ENCODE measurements around the gene BAX.

BAX gene

GRCh38 chr19:48977061-48977460 lies 22.4 kb downstream of the BAX start:
- Histone ChIP-seq H3K4me1 (ENCODE audit: control extremely low read depth in 1 of 4, control insufficient read depth in 4 of 4, insufficient read depth in 4 of 4, low read length in 3 of 4) (no peaks in the 10 kb centered on the region), H3K27me3 (replicated peaks in 2 of 5; ENCODE audit: control insufficient read depth in 4 of 5, insufficient read depth in 5 of 5, low read length in 4 of 5) (no peaks in the 10 kb centered on the region), H3K27ac (ENCODE audit: insufficient read depth in 1 of 2, low read depth in 1 of 2, low read length in 2 of 2, poor library complexity in 1 of 2, severe bottlenecking in 2 of 2) (no peak overlapping the region), H3K9me3 (ENCODE audit: control extremely low read depth in 1 of 5, control insufficient read depth in 4 of 5, insufficient read depth in 2 of 5, low read depth in 1 of 5, low read length in 4 of 5) (no peaks in the 10 kb centered on the region), H3K4me3 (ENCODE audit: control insufficient read depth in 1 of 7, extremely low read depth in 1 of 7, insufficient read depth in 4 of 7, low read depth in 2 of 7, low read length in 6 of 7) (no peak overlapping the region), H3K36me3 (ENCODE audit: control insufficient read depth in 4 of 4, insufficient read depth in 4 of 4, low read length in 3 of 4) (peaks cover 0 to 40% (median 28%) of the 10 kb centered on the region in 4 experiments)
- ChIA-PET POLR2A (no interaction called here), CTCF (interaction anchor here (0.5 to 3.4 kb wide), 7 partner anchors 9 to 248 kb away, joined by 3 to 19 read pairs (median 3); partner anchors contain the start of genes GYS1 and RUVBL2)
- WGBS (ENCODE audit: insufficient coverage) = 83% methylated on average over 1 of the region's 2 CpGs
- DNase-seq = no peak

- CTCF ChIA-PET = interaction anchor here (1.1 to 3.9 kb wide), 3 partner anchors 10 to 37 kb away, joined by 3 to 21 read pairs (median 4); partner anchors contain the start of genes GYS1 and RUVBL2
- Histone ChIP-seq H3K36me3 (ENCODE audit: control insufficient read depth in 4 of 4, insufficient read depth in 4 of 4, low read length in 3 of 4) (peaks cover 5 to 59% (median 38%) of the 10 kb centered on the region in 4 experiments), H3K4me3 (ENCODE audit: control insufficient read depth in 1 of 7, extremely low read depth in 1 of 7, insufficient read depth in 4 of 7, low read depth in 2 of 7, low read length in 6 of 7) (no peak overlapping the region), H3K9me3 (ENCODE audit: control extremely low read depth in 1 of 5, control insufficient read depth in 4 of 5, insufficient read depth in 2 of 5, low read depth in 1 of 5, low read length in 4 of 5) (no peaks in the 10 kb centered on the region), H3K27ac (ENCODE audit: insufficient read depth in 1 of 2, low read depth in 1 of 2, low read length in 2 of 2, poor library complexity in 1 of 2, severe bottlenecking in 2 of 2) (no peak overlapping the region), H3K27me3 (replicated peaks in 2 of 5; ENCODE audit: control insufficient read depth in 4 of 5, insufficient read depth in 5 of 5, low read length in 4 of 5) (no peaks in the 10 kb centered on the region), H3K4me1 (ENCODE audit: control extremely low read depth in 1 of 4, control insufficient read depth in 4 of 4, insufficient read depth in 4 of 4, low read length in 3 of 4) (peaks cover 0 to 3% (median 0%) of the 10 kb centered on the region in 4 experiments)
- WGBS (ENCODE audit: insufficient coverage) = 97% methylated on average over 5 of the region's 9 CpGs
- peak in 1 of 3 donors; percentile 34 for DNase-seq
- POLR2A ChIA-PET = no interaction called here
These were observed 27.6 kb downstream of the BAX start for GRCh38 chr19:48982280-48982679.

- 97% methylated on average over 11 of the region's 13 CpGs for WGBS (ENCODE audit: insufficient coverage)
- H3K4me3 ChIP-seq (ENCODE audit: control insufficient read depth in 1 of 7, extremely low read depth in 1 of 7, insufficient read depth in 4 of 7, low read depth in 2 of 7, low read length in 6 of 7) = no peak overlapping the region
These were observed 31.0 kb downstream of the BAX start for GRCh38 chr19:48985711-48986110.

GRCh38 chr19:48986211-48986610 lies 31.5 kb downstream of the BAX start:
- H3K4me1 ChIP-seq (ENCODE audit: control extremely low read depth in 1 of 4, control insufficient read depth in 4 of 4, insufficient read depth in 4 of 4, low read length in 3 of 4) = peaks cover 0 to 3% (median 0%) of the 10 kb centered on the region in 4 experiments
- POLR2A ChIA-PET = interaction anchor here (0.6 kb wide), 2 partner anchors 285 to 319 kb away, joined by 3 to 4 read pairs; no protein-coding TSS in a partner anchor
- H3K27me3 ChIP-seq (replicated peaks in 2 of 5; ENCODE audit: control insufficient read depth in 4 of 5, insufficient read depth in 5 of 5, low read length in 4 of 5) = no peaks in the 10 kb centered on the region
- peak in 1 of 3 donors; percentile 36 for DNase-seq
- H3K36me3 ChIP-seq (ENCODE audit: control insufficient read depth in 4 of 4, insufficient read depth in 4 of 4, low read length in 3 of 4) = peaks cover 8 to 66% (median 43%) of the 10 kb centered on the region in 4 experiments
- H3K4me3 ChIP-seq (ENCODE audit: control insufficient read depth in 1 of 7, extremely low read depth in 1 of 7, insufficient read depth in 4 of 7, low read depth in 2 of 7, low read length in 6 of 7) = no peak overlapping the region
- CTCF ChIA-PET = interaction anchor here (1.0 to 1.6 kb wide), 5 partner anchors 9 to 199 kb away, joined by 3 to 5 read pairs (median 3); no protein-coding TSS in a partner anchor
- H3K27ac ChIP-seq (ENCODE audit: insufficient read depth in 1 of 2, low read depth in 1 of 2, low read length in 2 of 2, poor library complexity in 1 of 2, severe bottlenecking in 2 of 2) = no peak overlapping the region
- 100% methylated on average over 1 of the region's 3 CpGs for WGBS (ENCODE audit: insufficient coverage)
- no peaks in the 10 kb centered on the region for H3K9me3 ChIP-seq (ENCODE audit: control extremely low read depth in 1 of 5, control insufficient read depth in 4 of 5, insufficient read depth in 2 of 5, low read depth in 1 of 5, low read length in 4 of 5)

More at GRCh38 chr19:48985711-48986110, 31.0 kb downstream of the BAX start:
- Histone ChIP-seq H3K27ac (ENCODE audit: insufficient read depth in 1 of 2, low read depth in 1 of 2, low read length in 2 of 2, poor library complexity in 1 of 2, severe bottlenecking in 2 of 2) (no peak overlapping the region), H3K9me3 (ENCODE audit: control extremely low read depth in 1 of 5, control insufficient read depth in 4 of 5, insufficient read depth in 2 of 5, low read depth in 1 of 5, low read length in 4 of 5) (no peaks in the 10 kb centered on the region), H3K27me3 (replicated peaks in 2 of 5; ENCODE audit: control insufficient read depth in 4 of 5, insufficient read depth in 5 of 5, low read length in 4 of 5) (no peaks in the 10 kb centered on the region), H3K36me3 (ENCODE audit: control insufficient read depth in 4 of 4, insufficient read depth in 4 of 4, low read length in 3 of 4) (peaks cover 8 to 66% (median 43%) of the 10 kb centered on the region in 4 experiments), H3K4me1 (ENCODE audit: control extremely low read depth in 1 of 4, control insufficient read depth in 4 of 4, insufficient read depth in 4 of 4, low read length in 3 of 4) (peaks cover 0 to 3% (median 0%) of the 10 kb centered on the region in 4 experiments)
- POLR2A ChIA-PET = interaction anchor here (0.6 kb wide), 1 partner anchor 319 kb away, joined by 3 read pairs; no protein-coding TSS in a partner anchor
- DNase-seq = no peak
- CTCF ChIA-PET = interaction anchor here (1.6 kb wide), 1 partner anchor 13 kb away, joined by 3 read pairs; no protein-coding TSS in a partner anchor

- Histone ChIP-seq H3K27me3 (replicated peaks in 2 of 5; ENCODE audit: control insufficient read depth in 4 of 5, insufficient read depth in 5 of 5, low read length in 4 of 5) (no peaks in the 10 kb centered on the region), H3K27ac (ENCODE audit: insufficient read depth in 1 of 2, low read depth in 1 of 2, low read length in 2 of 2, poor library complexity in 1 of 2, severe bottlenecking in 2 of 2) (peak overlapping the region in 1 of 2 experiments; percentile 6), H3K4me3 (ENCODE audit: control insufficient read depth in 1 of 7, extremely low read depth in 1 of 7, insufficient read depth in 4 of 7, low read depth in 2 of 7, low read length in 6 of 7) (no peak overlapping the region), H3K4me1 (ENCODE audit: control extremely low read depth in 1 of 4, control insufficient read depth in 4 of 4, insufficient read depth in 4 of 4, low read length in 3 of 4) (peaks cover 0 to 12% (median 10%) of the 10 kb centered on the region in 4 experiments), H3K36me3 (ENCODE audit: control insufficient read depth in 4 of 4, insufficient read depth in 4 of 4, low read length in 3 of 4) (peaks cover 6 to 56% (median 36%) of the 10 kb centered on the region in 4 experiments), H3K9me3 (ENCODE audit: control extremely low read depth in 1 of 5, control insufficient read depth in 4 of 5, insufficient read depth in 2 of 5, low read depth in 1 of 5, low read length in 4 of 5) (no peaks in the 10 kb centered on the region)
- WGBS (ENCODE audit: insufficient coverage) = 88% methylated on average over 4 of the region's 7 CpGs
- ChIA-PET POLR2A (no interaction called here), CTCF (interaction anchor here (0.7 to 1.6 kb wide), 5 partner anchors 10 to 200 kb away, joined by 3 to 5 read pairs (median 3); no protein-coding TSS in a partner anchor)
- DNase-seq = no peak
These were observed 32.6 kb downstream of the BAX start for GRCh38 chr19:48987323-48987722.

GRCh38 chr19:48988286-48988685 lies 33.6 kb downstream of the BAX start:
- CTCF ChIA-PET = interaction anchor here (0.7 to 1.1 kb wide), 2 partner anchors 11 to 43 kb away, joined by 3 read pairs; no protein-coding TSS in a partner anchor
- H3K4me3 ChIP-seq (ENCODE audit: control insufficient read depth in 1 of 7, extremely low read depth in 1 of 7, insufficient read depth in 4 of 7, low read depth in 2 of 7, low read length in 6 of 7) = no peak overlapping the region
- H3K27ac ChIP-seq (ENCODE audit: insufficient read depth in 1 of 2, low read depth in 1 of 2, low read length in 2 of 2, poor library complexity in 1 of 2, severe bottlenecking in 2 of 2) = no peak overlapping the region
- H3K36me3 ChIP-seq (ENCODE audit: control insufficient read depth in 4 of 4, insufficient read depth in 4 of 4, low read length in 3 of 4) = peaks cover 3 to 47% (median 30%) of the 10 kb centered on the region in 4 experiments
- WGBS (ENCODE audit: insufficient coverage) = 100% methylated on average over 5 of the region's 7 CpGs
- H3K27me3 ChIP-seq (replicated peaks in 2 of 5; ENCODE audit: control insufficient read depth in 4 of 5, insufficient read depth in 5 of 5, low read length in 4 of 5) = no peaks in the 10 kb centered on the region
- DNase-seq = no peak
- POLR2A ChIA-PET = no interaction called here
- no peaks in the 10 kb centered on the region for H3K9me3 ChIP-seq (ENCODE audit: control extremely low read depth in 1 of 5, control insufficient read depth in 4 of 5, insufficient read depth in 2 of 5, low read depth in 1 of 5, low read length in 4 of 5)
- H3K4me1 ChIP-seq (ENCODE audit: control extremely low read depth in 1 of 4, control insufficient read depth in 4 of 4, insufficient read depth in 4 of 4, low read length in 3 of 4) = peaks cover 0 to 18% (median 15%) of the 10 kb centered on the region in 4 experiments

- Histone ChIP-seq H3K9me3 (ENCODE audit: control extremely low read depth in 1 of 5, control insufficient read depth in 4 of 5, insufficient read depth in 2 of 5, low read depth in 1 of 5, low read length in 4 of 5) (no peaks in the 10 kb centered on the region), H3K27ac (ENCODE audit: insufficient read depth in 1 of 2, low read depth in 1 of 2, low read length in 2 of 2, poor library complexity in 1 of 2, severe bottlenecking in 2 of 2) (no peak overlapping the region), H3K27me3 (replicated peaks in 2 of 5; ENCODE audit: control insufficient read depth in 4 of 5, insufficient read depth in 5 of 5, low read length in 4 of 5) (no peaks in the 10 kb centered on the region), H3K4me1 (ENCODE audit: control extremely low read depth in 1 of 4, control insufficient read depth in 4 of 4, insufficient read depth in 4 of 4, low read length in 3 of 4) (peaks cover 0 to 18% (median 15%) of the 10 kb centered on the region in 4 experiments), H3K4me3 (ENCODE audit: control insufficient read depth in 1 of 7, extremely low read depth in 1 of 7, insufficient read depth in 4 of 7, low read depth in 2 of 7, low read length in 6 of 7) (no peak overlapping the region), H3K36me3 (ENCODE audit: control insufficient read depth in 4 of 4, insufficient read depth in 4 of 4, low read length in 3 of 4) (peaks cover 3 to 44% (median 29%) of the 10 kb centered on the region in 4 experiments)
- POLR2A ChIA-PET = no interaction called here
- 98% methylated on average over 7 of the region's 9 CpGs for WGBS (ENCODE audit: insufficient coverage)
- DNase-seq = no peak
- CTCF ChIA-PET = interaction anchor here (0.7 to 1.1 kb wide), 2 partner anchors 11 to 44 kb away, joined by 3 read pairs; no protein-coding TSS in a partner anchor
These were observed 34.2 kb downstream of the BAX start for GRCh38 chr19:48988860-48989259.

Data from common myeloid progenitor, CD34-positive (primary cell).